GM19351 (cell line): ENCODE results near the gene KRTAP25-1.

Experiments
- ATAC-seq: cut with Tn5 transposase; IDR thresholded peaks from one replicate; pipeline ENCODE4 v1.9.1; 2021; ENCODE audit warnings: mild to moderate bottlenecking, moderate library complexity; ENCODE audit not compliant: unreplicated experiment

KRTAP25-1 gene

DNA sequence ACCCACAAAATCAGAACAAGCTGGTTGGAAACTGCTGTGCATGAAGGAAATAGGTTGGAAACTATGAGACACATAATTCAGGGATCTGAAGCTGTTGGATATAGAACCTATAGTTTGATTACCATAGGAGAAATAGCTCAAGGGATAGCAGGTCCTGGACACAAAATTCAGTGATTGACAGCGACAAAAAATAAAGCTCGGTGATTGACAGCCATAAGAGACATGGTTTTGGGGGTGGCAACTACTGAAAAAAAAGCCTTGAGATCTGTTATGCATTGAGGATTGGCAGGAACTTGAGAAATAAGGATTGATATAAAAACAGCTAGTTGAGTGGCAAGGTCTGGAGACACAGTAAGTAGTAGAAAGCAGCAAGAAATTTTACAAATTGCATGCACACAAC is at the start of gene KRTAP25-1:
Gene KRTAP25-1 (minus strand): TSS at position 300 of the 400 bp plus-strand sequence. CDS start 24 bp downstream, at position 276.
- ATAC-seq: no peak

- no peak for ATAC-seq
Observed at GRCh38 chr21:30338717-30339116, 49.4 kb upstream of the KRTAP25-1 start.

DNA sequence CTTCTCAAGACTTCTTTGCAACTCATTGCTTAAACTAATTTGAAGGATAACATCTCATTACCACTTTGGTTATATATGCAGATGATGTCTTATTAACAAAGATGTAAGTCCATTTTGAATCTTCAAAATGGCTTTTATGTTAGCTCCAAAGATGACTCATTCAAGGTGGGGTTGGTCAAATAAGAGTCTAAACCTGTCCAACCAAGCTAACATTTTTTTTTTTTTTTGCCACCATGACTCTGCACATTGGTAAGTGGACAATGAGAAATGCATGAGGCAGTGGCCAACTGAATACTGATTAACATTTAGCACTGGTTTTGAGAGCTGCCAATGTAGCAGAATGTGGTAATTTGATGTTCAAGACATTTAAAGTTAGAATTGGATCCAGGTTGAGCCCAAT is 48.5 kb upstream of the KRTAP25-1 start:
- ATAC-seq: no peak

DNA sequence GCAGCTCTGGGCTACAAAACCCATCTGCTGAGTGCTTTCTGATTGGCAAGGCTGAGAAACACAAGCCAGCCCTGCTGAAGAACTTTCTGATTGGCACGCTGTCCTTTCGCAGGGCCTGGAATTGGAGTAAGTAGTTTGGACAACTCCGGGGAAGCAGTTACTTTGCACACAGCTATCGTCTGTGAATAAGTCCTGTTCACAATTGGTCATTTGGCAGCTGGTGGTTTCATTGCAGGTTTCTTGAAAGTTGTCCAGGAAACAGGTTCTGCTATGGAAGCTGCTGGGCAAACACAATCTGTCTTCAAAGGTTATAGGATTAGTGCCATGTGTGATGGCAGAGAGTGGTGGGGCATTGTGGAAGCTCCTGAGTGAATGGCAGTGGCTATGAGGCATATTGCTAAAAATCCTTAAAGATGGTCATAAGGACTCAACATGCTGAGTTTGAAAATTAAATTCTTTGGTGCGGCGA is 48.0 kb upstream of the KRTAP25-1 start, which contains the start of gene KRTAP27-1:
Gene KRTAP27-1 (minus strand): TSS at position 419 of the 469 bp plus-strand sequence. CDS start 26 bp downstream, at position 393.
- ATAC-seq: no peak

GRCh38 chr21:30336596-30336995 is 47.3 kb upstream of the KRTAP25-1 start:
- ATAC-seq: no peak

GRCh38 chr21:30333736-30334135 is 44.4 kb upstream of the KRTAP25-1 start:
- no peak for ATAC-seq

DNA sequence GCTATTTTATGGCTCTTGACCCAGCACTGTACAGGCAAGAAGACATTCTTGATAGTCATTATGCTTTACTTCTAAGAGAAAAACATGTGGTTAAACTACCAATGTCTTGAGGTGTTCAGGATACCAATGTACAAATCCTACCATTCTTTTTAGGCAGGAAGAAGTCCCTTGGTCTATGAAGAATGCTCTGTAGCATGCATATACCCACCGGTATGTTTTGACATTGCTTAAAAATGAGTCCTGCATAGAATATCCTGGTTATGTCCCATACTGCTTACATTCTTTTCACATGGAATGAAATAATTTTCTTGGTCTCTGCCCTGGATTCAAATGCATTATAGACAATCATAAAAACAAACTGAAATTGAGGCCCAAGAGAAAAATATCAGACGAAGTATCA is 43.4 kb upstream of the KRTAP25-1 start:
- ATAC-seq: no peak

DNA sequence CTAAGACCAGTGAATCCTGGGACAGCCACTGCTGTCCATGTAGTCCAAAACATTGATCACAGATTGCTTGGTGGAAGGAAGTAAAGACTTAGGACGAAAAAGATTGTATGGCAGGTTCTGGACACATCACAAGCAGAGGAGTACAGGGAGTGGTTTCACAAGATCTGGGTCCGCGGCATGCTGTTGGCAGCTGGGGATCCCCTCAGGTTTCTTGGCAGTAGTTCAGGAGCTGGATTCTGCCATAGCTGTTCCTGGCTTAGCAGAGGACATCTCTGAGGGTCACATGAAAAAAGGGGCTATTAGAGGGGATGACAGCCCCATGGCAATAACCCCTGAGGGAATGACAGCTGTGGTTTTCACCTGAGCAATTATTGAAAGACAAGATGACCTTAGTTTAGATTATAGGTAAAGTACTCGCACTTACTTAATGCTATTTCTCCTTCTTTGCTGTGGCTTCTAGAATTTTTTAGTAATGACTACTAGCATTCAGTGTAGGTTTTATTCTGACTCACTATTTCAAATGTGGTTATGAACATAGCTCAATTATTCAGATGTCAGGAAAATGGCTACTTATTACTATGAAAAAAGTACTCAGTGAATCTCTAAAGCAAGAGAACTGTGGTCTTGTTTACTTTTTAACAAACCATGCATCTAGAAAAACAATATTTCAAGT is 40.0 kb upstream of the KRTAP25-1 start:
- ATAC-seq: no peak

DNA sequence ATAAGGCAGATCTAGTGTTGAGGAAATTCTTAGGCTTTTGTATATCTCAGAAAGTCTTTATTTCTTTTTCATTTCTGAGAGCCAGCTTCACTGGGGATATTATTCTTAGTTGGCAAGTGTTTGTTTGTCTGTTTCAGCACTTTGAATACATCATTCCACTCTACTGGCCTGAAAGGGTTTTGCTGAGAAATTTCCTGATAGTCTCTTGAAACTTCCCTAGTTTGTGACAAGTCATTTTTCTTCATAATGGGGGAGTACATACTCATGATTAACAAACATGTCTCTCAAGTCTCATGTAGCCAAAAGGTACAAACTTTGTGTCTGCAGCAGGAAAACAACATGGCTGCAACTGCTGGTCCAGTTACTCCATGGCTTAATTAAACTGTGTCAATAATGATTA is 37.1 kb upstream of the KRTAP25-1 start:
- no peak for ATAC-seq

- ATAC-seq: no peak
Observed at GRCh38 chr21:30320215-30320614, 30.9 kb upstream of the KRTAP25-1 start, which contains the start of gene KRTAP26-1. Gene KRTAP26-1, minus strand, starts transcription at chr21:30320315. Its CDS starts 280 bp downstream, at chr21:30320035.

- no peak for ATAC-seq
Observed at GRCh38 chr21:30315701-30316100, 26.4 kb upstream of the KRTAP25-1 start.

DNA sequence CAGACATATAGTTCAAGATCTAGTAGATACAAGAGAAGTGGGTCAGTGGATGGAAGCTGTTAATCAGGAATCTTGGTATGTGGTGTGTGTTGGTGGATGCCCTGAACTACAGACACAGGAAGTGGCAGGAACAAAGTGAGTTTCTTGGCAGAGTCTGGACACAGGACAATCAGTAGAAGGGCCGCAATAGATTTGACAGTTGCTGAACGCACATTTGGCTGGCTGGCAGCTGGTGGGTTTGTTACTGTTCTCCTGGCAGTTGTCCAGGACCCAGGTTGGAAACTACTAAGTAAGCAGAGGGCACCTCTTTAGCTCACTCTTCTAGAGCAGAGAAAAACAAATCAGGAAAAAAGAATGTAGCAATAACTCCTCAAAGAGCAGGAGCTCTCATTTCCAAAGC is 17.6 kb upstream of the KRTAP25-1 start:
- no peak for ATAC-seq

GRCh38 chr21:30305136-30305535 is 15.8 kb upstream of the KRTAP25-1 start:
- ATAC-seq: no peak

GRCh38 chr21:30282850-30283249 is 6.5 kb downstream of the KRTAP25-1 start, which contains the start of gene KRTAP24-1:
Gene KRTAP24-1, minus strand, starts transcription at chr21:30282950. Its CDS starts 18 bp downstream, at chr21:30282932.
- ATAC-seq: no peak

GRCh38 chr21:30271611-30272010 is 17.7 kb downstream of the KRTAP25-1 start:
- ATAC-seq: no peak

DNA sequence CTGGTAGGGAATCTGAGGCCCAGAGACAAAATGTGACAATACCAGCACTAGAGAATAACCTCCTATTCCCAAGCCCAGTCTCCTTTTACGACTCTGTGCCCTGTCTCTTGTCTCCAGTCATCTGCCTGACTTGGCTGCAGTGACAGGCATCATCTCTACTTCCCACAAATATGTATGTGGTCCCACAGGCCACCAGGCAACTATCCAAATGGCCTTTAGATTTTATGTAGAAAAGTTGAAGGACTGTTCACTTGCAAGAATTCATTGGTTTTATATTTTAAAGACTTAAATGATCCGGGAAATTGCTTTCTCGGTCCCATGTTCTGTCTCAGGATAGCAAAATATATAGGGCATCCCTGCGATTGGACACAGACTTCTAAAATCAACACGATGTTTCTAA is 18.2 kb downstream of the KRTAP25-1 start:
- no peak for ATAC-seq

- no peak for ATAC-seq
Observed at GRCh38 chr21:30269803-30270530, 19.3 kb downstream of the KRTAP25-1 start.

DNA sequence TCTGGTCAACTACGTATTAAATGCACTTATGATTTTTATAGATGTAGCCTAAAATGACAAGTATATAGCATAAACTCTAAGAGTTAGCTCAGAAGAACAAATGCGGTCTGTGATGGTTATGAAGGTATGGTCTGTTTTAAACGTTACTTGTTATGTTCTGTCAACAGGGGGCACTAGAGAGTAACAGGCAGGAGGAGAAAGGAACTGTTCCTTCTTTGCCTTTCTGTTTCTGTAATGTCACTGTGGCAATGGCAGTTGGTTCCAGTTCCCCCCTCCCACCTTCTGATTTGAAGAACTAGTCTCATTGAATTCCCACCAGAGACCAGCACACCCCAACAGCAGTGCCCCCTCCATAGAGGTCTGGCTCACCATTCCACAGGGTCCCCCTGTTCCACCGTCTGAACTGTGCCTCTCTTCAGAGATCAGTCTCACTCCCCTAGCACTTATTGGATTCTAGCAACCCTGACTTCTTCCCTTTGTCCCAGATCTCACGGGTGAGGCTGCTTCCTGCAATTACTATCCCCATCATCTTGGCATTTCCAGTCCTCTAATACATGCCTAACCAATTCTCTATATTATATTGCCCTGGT is 20.6 kb downstream of the KRTAP25-1 start:
- ATAC-seq: no peak

- ATAC-seq: no peak
Observed at GRCh38 chr21:30257773-30258172, 31.5 kb downstream of the KRTAP25-1 start.

DNA sequence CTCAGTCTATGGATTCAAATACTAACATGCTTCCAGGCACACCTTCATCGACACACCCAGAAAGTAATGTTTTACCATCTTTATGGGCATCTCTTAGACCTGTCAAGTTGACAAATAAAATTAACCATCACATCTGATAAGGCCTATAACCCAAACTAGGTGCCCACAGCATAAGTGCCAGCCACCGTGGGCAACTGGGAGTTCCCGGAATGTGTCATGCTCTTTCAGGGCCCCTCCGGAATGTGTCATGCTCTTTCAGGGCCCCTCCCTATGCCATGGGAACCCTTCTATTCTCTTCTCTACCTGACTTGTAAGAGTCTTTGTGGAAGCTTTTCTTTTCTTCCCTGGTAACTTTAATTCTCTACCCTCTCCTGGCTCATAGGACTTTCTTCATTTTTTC is 33.2 kb downstream of the KRTAP25-1 start:
- no peak for ATAC-seq

DNA sequence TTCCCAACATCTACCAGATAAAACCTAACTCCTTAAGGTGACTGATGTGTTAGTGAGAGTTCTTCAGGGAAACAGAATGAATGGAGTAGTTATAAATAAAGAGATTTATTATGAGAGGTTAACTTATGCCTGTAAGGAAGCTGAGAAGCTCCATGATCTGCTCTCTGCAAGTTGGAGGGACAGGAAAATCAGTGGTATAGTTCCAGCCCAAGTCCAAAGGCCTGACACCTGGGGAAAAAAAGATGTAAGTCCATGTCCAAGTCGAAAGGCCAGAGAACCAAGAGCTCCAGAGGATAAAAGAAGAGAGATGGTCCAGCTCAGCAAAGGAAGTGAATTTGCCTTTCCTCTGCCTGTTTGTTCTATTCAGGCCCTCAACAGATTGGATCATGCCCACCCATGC is 33.6 kb downstream of the KRTAP25-1 start:
- no peak for ATAC-seq

DNA sequence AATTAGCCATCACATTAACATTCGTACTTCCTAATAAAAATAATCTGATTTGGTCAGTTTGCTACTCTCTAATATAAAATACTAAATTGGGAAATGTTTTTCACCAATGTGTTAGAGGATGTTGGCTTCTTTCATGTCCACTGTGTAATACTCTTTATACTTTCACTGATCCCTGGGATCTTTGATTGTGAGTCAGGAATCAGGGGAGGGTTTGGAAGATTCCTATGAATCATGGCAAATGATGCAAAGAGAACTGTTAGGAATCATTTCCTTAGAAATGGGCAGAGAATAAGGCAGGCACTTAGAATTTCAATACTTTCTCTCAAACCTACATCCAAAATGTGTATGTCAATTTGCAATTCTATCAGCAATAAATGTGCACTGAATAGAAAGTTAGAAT is 37.5 kb downstream of the KRTAP25-1 start:
- ATAC-seq: no peak
